GM18499 (cell line): ENCODE measurements around the gene CDK6.

Experiments used
- ATAC-seq: cut with Tn5 transposase; IDR thresholded peaks from one replicate; pipeline ENCODE4 v1.9.1; 2021; ENCODE audit warnings: moderate number of reproducible peaks; ENCODE audit not compliant: insufficient read depth, unreplicated experiment

Gene CDK6

GRCh38 chr7:92830027-92830426, 6.3 kb downstream of the CDK6 start:
- ATAC-seq = no peak

- no peak for ATAC-seq
Measured at GRCh38 chr7:92827464-92828120, 8.8 kb downstream of the CDK6 start.

GRCh38 chr7:92826258-92826938, 10.0 kb downstream of the CDK6 start:
- ATAC-seq = no peak

- no peak for ATAC-seq
Measured at GRCh38 chr7:92824901-92825480, 11.4 kb downstream of the CDK6 start.

- ATAC-seq = no peak
Measured at GRCh38 chr7:92824450-92824849, 11.9 kb downstream of the CDK6 start.

GRCh38 chr7:92823042-92823441, 13.3 kb downstream of the CDK6 start:
- no peak for ATAC-seq

- ATAC-seq = no peak
Measured at GRCh38 chr7:92820191-92820590, 16.2 kb downstream of the CDK6 start.

GRCh38 chr7:92817398-92817797, 19.0 kb downstream of the CDK6 start:
- ATAC-seq = no peak

GRCh38 chr7:92815412-92815811, 21.0 kb downstream of the CDK6 start:
- ATAC-seq = no peak

- peak; percentile 51 for ATAC-seq
Measured at GRCh38 chr7:92813390-92814024, 22.9 kb downstream of the CDK6 start.

GRCh38 chr7:92811158-92811557, 25.2 kb downstream of the CDK6 start:
- ATAC-seq = no peak

GRCh38 chr7:92809760-92810573, 26.4 kb downstream of the CDK6 start:
- peak; percentile 53 for ATAC-seq

- ATAC-seq = peak; percentile 7
Measured at GRCh38 chr7:92809397-92809759, 27.0 kb downstream of the CDK6 start.

- ATAC-seq = no peak
Measured at GRCh38 chr7:92808635-92809034, 27.7 kb downstream of the CDK6 start.

GRCh38 chr7:92808006-92808405, 28.4 kb downstream of the CDK6 start:
- ATAC-seq = no peak

GRCh38 chr7:92806496-92806895, 29.9 kb downstream of the CDK6 start:
- no peak for ATAC-seq

GRCh38 chr7:92802406-92802805, 34.0 kb downstream of the CDK6 start:
- no peak for ATAC-seq

- ATAC-seq = peak; percentile 38
Measured at GRCh38 chr7:92799446-92800211, 36.7 kb downstream of the CDK6 start.

- no peak for ATAC-seq
Measured at GRCh38 chr7:92798517-92799249, 37.7 kb downstream of the CDK6 start.
